GM13977 (cell line): ENCODE data around the gene DYNLRB2.

Experiments
- DNase-seq: peaks from one replicate; pipeline ENCODE4 v3.0.0; 2012; ENCODE audit warnings: low spot score
- CTCF ChIP-seq: IDR thresholded peaks from 2 replicates; pipeline ENCODE4 v1.5.1; 2012; ENCODE audit warnings: mild to moderate bottlenecking, control low read depth; ENCODE audit not compliant: insufficient read depth; ENCODE audit errors: extremely low read depth, missing control alignments
- in situ Hi-C: fragments of 300-500 bp; cut with MboI; formaldehyde crosslinking; loops from one replicate; pipeline ENCODE4 v1.12.0; 2022; ENCODE audit warnings: low sequenced_read_pairs, low pct_unique_long_range_greater_than_20kb, mixed read lengths, inconsistent platforms; ENCODE audit not compliant: unreplicated experiment

DYNLRB2 gene

DNA sequence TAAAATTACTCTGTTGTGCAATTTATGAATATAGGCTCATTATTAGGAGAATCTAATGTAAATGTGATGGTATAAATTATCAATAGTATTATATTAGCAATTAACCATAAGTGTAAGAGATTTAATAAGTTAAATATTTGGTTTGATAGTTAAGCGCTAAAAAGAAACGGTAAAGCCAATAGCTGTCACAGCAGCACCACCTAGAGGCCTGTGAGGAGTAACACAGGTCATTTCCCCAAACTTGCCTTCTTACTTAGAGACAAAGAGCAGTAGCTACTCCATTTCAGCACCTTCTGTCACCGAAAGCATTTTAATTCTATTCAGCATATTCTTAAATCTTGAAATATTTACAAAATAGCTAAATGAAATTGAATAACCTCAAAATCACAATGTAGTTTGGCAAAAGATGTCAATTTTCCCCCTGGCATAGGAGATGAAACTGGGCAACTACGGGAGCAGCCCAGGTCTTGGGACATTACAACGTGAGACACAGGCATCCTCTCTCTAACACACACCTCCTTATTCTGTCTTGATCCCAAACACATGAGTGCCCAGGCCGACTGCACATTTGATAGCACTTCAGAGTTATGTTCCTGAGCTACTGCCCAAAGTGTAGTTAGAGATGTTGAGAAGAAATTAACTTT lies 14.3 kb upstream of the DYNLRB2 start:
- in situ Hi-C loops: no loop called here
- peak; percentile 59 for DNase-seq
- peak; percentile 81 for TF ChIP-seq CTCF

DNA sequence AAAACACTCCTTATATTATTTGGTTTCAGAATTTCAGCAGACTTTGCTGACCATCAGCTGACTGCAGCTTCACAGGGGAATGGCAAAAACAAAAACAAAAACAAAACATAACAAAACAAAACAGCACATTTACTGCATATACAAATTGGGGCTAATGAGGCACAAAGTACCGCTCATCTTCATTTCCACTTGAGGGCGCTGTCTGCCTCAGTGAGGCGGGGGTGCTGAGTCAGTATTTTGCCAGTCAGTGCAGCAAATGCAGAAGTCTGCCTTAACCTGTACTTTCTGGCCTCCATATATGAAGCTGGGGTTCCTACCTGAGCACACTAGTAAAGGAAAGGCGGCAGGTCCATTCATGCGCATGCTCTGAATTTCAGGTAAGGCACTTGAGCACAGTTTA lies 13.5 kb upstream of the DYNLRB2 start:
- TF ChIP-seq CTCF: peak; percentile 83
- DNase-seq: peak; percentile 54
- in situ Hi-C loops: no loop called here

DNA sequence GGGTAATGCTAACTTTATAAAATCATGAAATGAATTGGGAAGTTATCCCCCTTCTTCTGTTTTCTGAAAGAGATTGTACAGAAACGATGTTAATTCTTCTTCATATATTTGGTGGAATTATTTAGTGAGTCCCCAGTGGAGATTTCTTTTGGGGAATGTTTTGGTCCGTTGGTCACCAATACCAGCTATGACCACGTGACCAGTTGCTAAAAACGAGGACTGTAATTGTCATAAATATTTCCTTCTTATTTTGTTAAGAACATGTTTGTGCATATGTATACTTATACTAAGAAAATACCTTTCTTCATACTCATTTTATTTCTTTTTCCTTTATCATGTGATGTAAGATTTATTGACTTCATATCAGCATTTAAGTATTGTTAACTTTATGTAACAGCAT lies 10.3 kb upstream of the DYNLRB2 start:
- DNase-seq: no peak
- in situ Hi-C loops: loop anchor here (10.0 kb wide), 1 partner anchor 294 kb away; no protein-coding TSS in a partner anchor
- no peak for TF ChIP-seq CTCF

- DNase-seq: no peak
- no peak for TF ChIP-seq CTCF
- in situ Hi-C loops: loop anchor here (10.0 kb wide), 1 partner anchor 289 kb away; no protein-coding TSS in a partner anchor
These were observed 4.6 kb upstream of the DYNLRB2 start for GRCh38 chr16:80536238-80536637.

- no peak for DNase-seq
- TF ChIP-seq CTCF: no peak
- in situ Hi-C loops: no loop called here
These were observed 507 bp downstream of the DYNLRB2 start for GRCh38 chr16:80541306-80541694.

- no peak for TF ChIP-seq CTCF
- in situ Hi-C loops: no loop called here
- DNase-seq: no peak
These were observed 2.4 kb downstream of the DYNLRB2 start for GRCh38 chr16:80543162-80543561.
